LHCN-M2 (cell line): Measurements from ENCODE around the gene CHST13. TPM values are rescaled to one million over a fixed set of nuclear protein-coding genes. Genes with fewer than 3 reads are reported as not detected.
A peak's percentile ranks its signal among the peaks of the same experiment; 100 is the strongest.

Experiments
- DNase-seq: peaks from one replicate; pipeline ENCODE4 v3.0.0-alpha.2; 2012; ENCODE audit warnings: low read depth
- total RNA-seq: library from RNA; depleted of rRNA; stranded (reverse); fragments of >200 nt; gene quantifications from 2 replicates; pipeline ENCODE4 v1.2.3, GENCODE V29; 2014

The CHST13 gene
- total RNA-seq, 1 experiment from 2014 or later = not detected

DNA sequence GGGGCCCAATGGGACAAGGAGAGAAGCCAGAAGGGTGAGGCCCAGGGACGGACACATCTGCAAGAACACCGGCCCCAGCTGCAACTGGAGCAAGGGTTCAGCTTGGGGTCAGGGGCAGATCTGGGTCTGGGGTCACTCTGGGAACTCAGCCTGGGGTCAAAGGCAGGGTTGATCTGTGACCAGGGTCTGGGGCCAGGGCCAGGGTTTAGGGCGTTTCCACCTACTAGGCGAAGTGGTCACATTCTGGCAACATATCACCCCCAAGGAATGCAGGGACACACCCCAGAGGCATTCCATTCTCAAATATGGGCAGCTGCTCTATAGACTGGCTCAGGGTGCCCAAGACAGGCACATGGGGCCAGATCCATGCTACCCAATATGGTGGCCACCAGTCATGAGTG is 15.4 kb upstream of the CHST13 start:
- DNase-seq = peak; percentile 60

DNA sequence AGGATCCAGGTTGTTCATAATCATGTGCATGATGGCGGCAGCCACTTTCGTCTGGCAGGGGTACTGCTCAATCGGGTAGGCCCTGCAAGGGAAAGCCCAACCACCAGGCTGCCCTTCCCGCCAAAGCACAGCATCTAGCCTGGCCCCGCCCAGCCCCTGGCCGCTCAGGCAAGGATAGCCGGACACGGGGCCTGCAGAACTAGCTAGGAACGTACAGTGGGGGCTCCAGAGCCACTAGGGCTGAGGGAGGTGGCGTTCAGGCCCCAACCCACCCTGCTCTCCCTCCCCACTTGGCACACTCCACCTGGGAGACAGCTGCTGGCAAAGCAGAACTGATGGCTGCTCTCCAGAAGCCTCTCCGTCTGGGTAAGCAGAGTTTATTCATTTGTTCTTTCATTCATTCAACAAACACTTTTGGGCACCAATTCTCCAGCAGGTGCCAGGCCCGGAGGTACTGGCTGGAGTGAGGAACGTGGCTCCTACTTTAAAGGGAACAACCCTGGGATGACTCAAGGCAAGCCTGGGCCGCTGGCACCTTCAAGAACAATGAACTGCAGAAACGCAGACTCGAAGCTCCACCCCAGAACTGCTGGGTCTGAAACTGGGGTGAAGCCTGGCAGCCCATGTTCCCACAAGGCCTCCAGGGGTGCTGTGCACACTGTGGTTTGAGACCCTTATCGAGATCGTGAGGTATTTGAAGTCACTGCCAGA is 14.2 kb upstream of the CHST13 start:
- no peak for DNase-seq

DNA sequence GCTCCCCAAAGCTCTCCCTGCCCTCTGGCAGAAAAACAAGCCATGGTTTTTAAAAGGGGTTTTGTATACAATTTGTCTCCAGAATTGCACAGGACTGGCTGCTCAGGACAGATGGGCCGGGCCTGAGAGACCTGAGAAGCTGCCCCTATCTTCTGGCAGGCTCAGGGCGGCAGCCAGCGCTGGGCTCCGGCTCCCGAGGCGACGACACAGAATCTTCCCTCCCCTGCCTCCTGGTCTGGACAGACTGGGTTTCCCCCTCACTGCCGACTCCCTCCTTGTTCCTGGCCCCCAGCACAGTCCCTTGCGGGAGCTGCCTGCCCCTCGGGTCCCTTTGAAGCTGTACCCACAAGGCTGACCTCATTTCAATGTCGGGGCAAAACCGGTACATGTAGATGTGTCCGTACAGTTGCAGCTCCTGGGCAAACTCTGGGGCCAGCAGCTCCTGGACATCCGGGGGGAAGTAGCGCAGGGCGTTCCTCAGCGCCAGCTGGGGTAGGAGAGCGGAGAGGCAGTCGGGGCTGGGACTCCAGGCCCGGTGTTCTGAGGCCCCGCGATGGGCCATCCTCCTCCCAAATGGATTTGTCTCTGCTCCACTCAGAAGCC is 13.5 kb upstream of the CHST13 start:
- no peak for DNase-seq

DNA sequence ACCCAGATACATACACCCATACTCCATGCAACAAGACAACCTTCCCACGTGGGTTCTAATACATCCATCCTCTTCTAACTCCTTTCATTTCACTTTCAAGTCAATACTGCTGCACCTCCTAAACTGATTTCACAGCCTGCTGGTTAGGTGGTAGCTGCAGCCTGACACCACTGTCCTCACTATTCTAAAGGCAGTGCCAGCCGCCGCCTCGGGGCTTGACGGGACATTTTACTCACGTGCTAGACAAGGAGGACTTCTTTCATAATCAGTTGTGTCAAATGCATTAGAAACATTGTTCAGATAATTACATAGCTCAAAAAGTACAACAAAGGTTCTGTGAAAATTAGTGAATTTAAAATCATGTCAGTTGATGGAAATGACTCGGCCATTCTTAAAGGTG is 12.7 kb upstream of the CHST13 start:
- DNase-seq = no peak

DNA sequence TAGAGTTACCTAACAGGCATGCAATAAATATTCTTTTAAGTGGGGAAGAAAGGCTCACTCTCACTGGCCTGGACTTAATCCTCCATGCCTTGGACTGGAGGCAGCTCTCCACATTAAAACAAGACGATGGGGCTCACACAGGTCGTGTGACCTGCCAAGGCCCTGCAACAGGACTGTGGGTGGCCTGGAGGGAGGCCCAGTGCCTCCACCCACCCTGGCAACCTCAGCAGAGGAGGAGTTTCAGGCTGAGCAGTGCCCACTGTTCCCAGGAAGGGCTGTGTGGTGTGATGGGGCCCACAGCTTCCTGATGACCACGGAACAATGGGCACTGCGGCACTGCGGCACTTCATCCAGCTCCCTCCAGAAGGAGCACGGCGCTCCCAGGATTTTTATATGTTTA is 11.9 kb upstream of the CHST13 start:
- no peak for DNase-seq

DNA sequence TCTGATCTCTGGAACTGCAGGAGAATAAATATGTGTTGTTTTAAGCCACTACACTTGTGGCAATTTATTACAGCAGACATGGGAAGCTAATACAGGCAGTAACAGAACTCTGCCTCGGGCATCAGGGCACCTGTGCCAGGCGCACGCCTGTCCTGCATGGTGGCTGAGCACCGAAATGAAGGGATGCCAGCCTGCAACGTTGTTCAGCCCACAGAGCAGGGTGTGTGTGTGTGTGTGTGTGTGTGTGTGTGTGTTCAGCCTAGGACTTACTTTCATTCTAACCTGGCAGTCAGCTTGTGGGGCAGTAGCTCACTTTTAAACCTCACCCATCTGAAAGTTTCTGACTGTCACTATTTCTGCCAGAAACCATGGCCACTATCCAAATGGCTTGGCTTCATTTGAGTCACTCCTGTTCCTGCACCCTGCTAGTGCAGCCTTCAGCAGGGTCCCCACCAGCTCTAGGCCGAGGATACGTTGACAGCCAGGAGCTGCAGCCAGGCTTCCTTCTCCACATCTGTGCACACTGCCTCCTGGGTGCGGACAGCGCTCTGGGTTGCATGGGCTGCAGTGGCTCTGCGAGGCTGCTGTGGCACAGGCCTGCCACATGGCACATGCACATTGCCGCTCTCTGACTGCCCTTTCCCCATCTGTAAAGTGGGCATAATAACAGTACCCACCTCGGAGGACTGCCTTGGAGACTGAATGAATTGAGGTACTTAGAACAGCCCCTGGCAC is 10.9 kb upstream of the CHST13 start:
- DNase-seq = no peak

DNA sequence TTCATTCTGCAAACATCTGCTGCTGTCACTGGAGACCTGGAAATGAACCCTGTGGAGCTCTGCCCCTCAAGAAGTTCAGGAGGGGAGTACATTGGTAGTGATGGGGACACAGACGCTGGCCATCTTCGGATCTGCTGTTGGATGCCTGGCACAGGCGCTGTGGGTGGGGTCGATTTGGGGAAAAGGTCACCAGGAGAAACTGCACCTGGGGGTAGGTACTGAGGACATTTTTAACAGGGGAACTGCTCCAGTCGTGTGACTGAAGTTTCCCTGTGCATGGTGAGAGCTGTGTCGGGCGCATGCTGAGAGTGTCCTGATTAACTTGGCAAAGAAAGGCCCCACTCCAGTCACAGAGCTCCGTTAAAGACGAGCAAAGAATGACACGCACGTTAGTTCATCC is 9.8 kb upstream of the CHST13 start:
- no peak for DNase-seq

DNA sequence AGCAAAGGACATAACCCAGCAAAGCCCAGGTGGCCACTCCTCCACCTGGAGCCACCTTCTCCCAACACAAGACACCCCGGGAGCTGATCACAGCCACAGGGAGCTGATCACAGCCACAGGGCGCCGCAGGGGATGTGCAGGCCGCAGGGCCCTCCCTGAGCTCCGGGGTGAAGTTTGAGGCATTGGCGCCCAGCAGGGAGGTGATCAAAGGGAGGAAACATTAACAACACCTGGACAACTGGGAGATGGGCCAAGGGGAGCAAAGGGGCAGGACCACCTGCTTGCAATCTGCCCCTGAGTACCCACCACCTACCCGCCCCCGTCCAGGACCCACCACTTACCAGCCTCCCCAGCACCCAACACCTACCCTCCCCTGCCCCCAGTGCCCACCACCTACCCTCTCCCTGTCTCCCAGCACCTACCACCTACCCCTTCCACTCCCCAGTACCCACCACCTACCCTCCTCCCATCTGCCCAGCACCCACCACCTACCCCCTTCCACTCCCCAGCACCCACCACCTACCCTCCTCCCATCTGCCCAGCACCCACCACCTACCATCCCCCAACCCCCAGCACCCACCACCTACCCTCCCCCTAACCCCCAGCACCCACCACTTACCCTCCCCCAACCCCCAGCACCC is 8.8 kb upstream of the CHST13 start:
- DNase-seq = no peak

DNA sequence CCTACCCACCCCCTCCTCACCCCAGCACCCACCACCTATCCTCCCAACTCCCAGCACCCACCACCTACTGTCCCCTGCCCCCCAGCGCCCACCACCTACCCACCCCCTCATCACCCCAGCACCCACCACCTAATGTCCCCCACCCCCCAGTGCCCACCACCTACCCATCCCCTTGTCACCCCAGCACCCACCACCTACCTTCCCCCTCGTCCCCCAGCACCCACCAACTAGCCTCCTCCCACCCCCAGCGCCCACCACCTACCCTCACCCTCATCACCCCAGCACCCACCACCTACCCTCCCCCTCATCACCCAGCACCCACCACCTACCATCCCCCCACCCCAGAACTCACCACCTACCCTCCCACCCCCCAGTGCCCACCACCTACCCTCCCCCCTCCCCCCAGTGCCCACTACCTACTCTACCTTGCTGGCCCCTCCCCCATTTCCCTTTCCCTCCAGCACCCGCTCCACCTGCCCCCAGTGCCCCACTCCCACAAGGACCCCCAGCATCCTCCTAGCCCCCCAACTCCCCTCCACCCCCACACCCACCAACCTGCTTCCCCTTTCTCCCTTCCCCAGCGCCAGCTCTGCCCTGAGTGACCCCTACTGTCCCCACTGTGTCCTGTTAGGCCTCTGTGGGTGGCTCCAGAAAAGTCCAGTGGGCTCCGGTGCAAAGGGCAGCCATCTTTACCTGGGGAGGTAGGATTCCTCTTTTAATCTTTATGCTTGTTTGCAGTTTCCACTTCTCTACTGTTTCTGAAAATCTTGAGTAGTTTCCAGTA is 7.6 kb upstream of the CHST13 start:
- DNase-seq = no peak

DNA sequence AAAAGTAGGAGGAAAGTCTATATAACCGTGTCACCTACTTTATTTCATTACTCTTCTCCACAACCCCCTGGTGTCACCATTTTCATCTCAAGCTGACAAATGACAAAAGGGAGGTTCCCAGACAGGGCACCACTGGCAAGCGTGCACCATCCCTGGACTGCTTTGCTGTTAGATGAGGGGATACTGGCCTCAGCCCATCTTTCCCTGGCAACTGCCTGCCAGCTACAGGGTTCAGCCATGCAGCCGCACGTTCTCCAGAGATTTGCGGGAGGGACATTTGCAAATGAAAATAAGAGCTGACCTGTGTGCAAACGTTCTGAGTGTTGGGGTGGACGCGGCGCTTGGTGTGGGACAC is 7.0 kb upstream of the CHST13 start:
- DNase-seq = no peak

DNA sequence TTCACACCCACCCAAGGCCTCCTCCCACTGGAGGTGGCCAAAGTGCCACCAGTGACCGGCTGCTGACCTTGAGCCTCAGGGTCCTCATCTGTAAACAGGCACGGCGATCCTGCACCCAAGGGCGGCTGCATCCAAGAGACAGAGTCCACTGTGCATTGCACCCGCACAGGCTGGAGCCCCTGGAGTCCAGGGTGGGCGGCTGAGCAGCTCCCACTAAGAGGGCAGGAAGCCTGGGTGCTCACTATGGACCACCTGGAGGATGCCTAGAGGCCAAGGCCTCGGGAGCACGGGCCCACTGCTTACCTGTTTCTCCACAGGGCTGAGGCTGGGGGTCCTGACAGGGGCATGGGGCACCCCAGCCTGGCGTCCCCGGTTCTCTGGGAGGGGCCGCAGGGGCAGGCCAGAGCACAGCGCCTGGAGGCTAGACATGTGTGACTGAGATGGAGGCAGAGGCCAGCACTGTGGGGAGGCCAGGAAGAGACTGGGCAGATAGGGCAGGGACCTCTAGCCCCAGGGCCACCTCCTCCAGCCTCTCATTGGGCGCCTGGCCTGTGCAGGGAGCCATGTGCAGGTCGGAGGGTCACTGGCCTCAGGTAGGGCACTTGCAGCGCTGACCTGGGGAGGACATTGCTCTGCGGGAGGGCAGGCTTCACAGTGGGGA is 6.5 kb upstream of the CHST13 start, which contains the start of gene UROC1:
TSS of gene UROC1 (minus strand) at position 483 of the 661 bp plus-strand sequence. CDS start at position 429, 54 bp downstream.
- no peak for DNase-seq

DNA sequence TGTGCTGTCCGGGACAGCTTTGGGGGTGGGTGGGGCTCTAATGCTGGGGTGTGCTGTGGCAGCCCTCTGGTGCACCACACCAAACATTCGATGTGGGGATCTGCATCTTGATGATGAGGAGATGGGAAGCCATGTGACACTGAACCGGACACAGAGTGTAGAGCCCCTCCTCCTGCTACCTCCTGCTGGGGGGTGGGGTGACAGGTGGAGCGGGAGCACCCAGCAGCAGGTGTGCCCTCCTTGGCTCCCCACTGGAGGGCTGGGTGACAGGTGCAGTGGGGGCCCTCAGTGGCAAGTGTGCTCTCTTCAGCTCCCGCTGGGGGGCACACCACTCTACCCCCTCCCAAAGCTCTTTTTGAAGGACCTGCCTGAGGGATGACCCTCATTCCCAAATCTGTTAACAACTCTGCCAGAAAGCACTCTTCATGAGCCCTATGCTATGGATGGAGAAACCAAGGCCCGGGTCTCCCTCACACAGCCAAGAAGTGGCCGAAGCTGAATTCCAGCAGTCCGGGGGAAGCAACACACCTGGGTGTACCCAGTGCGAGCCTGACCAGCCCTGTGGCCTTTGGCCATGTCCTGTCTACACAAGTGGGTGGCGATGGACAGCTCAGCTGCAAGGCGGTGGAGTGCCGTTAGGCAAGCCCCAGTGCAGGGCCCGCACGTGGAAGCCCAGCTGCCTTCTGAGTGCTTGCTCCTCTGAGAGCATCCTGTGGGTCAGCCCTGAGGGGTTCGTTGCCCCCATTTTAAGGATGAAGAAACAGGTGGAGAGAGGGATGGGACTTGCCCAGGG is 5.8 kb upstream of the CHST13 start:
- no peak for DNase-seq

DNA sequence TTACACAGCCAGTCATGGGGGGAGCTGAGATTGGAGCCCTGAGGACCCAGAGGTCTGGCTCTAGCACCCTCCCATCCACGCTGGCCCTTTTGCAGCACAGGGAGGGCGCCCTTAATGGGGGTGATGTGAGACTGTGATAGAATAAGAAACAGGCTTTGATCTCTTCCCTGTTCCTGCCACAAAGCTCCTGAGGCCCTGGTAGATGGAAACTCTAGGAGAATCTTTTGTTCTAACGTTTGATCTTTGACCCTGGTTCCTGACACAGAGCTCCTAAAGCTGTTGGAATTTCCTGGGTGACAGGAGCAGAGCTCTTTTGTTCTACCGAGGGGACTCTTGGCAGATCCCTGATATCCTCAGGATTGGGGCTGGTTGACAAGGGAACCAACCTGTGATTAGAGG is 5.2 kb upstream of the CHST13 start:
- no peak for DNase-seq

DNA sequence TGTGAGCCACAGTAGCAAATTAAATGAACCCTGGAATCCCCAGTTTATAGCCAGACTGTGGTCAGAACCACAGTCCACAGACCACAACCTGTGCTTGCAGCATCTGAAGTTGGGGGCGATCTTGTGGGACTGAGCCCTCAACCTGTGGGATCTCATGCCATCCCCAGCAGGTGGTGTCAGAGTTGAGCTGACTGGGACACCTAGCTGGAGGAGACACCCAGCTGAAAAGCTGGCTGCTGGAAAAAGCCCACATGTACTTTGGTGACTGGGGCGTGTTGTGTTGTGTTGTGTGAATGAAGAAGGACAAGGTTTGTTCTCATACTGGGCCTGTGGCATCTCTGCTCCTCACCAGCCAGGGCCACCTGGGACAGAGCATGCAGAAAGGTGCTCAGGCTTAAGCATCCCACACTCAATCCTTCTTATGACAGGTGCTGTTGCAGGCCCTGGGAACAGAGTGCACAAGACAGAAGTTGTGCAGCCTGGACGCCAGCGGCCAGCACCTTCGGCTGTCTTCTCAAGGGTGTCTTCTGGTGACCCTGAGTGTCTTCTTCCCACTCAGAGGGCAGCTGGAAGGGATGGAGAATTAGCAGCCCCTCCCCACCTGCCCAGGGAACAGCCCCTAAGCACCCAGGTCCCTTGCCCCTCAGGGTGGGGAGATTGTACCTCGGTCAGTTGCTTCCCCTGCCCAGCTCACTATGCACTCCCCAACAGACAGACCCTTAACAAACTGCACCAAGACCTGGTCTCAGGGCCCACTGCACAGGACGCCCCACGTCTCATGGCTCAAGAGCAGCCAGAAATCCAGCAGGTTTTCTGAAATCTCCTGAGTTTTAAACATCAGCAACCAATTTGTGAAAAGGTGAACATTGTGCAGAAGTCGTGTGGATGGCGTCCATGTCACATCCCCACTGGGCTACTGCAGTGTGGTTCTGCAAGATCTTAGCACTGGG is 4.2 kb upstream of the CHST13 start:
- DNase-seq = no peak

DNA sequence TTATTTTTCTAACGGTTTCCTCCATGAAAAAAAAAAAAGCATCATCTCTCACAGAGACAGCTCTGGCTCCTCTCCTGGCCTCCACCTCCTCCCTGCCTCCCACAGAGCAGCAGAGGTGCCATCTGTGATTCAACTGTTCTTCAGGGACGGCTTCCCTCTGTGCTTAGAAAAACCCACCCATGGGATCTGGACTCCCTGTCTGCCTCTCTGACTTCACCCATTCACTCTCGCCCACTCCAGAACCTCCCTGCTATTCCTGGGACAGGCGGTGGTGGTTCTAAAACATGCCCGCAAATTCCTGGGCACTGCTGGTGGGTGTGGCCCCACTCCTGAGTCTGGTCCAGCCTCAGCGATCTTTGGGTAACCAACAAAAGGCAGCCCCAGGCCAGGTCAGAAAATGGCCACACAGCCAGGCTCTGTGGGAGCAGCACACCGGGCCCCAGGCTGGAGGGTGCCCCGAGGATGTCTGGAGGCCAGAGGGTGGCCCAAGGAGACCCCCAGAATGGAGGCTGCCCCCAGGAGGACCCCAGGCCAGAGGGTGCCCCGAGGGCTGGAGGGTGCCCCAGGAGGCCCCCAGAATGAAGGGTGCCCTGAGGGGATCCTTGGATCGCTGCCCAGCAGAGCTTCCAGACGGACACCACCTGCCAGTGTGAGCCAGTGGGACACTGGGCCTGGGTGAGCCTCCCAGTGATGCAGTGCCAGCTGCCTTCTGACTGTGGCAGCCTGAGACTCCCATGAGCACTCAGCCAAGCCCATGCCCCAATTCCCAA is 2.6 kb upstream of the CHST13 start:
- DNase-seq = no peak

DNA sequence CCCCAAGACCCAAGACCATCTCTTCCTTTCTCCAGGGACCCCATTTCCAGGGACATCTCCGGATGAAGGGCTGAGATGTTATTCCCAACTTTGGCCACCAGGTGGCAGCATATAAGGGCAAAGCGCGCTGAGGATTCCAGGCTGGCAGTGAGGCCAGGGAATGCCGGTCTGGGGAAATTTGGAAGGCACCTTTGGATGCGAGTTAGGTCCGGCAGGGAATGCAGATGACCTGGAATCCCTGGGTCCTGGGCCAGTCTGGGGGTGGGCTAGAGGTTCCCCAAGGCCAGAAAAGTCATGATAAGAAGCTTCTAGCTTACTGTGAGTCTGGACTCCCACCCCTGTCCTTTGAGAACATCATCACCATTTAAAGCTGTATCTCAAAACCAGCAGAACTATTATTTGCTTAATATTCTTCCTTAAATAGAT is 1.6 kb upstream of the CHST13 start:
- DNase-seq = peak; percentile 32

DNA sequence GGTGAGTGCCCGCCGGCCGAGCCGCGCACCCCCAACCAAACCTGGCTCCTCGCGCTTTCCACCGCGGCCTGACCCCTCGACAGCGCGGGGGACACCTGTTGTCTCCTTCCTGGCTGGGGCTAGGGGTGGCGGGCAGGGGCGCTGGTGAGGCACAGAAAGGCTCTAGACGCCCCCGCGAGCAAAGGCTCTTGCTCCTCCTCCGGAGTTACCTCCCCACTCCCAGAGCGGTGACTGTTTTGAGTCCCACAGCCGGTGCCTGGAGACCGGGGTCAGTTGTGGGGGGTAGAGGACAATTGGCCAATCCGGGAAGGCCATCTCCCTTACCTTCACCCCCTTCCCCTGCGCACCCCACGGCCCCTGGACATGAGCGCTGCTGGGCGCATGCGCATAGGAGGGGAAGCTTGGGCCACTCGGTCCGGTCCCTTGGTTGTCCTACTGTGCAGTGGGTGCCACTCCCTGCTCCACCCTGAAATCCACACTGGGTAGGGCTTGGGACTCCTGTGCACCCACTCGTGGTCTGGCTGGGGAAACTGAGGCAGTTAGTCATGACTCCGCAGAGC is 554 bp downstream of the CHST13 start:
- DNase-seq = no peak
